Erythroblast (primary cell): ENCODE results near the gene COPZ1.

Source experiments
- GATA1 ChIP-seq: IDR thresholded peaks from 2 replicates; pipeline ENCODE4 v1.6.1; 2011; ENCODE audit warnings: low read depth, mild to moderate bottlenecking, control low read depth, low read length, moderate library complexity
- POLR2A ChIP-seq: IDR thresholded peaks from 2 replicates; pipeline ENCODE4 v1.6.1; 2011; ENCODE audit warnings: mild to moderate bottlenecking, low read length

DNA sequence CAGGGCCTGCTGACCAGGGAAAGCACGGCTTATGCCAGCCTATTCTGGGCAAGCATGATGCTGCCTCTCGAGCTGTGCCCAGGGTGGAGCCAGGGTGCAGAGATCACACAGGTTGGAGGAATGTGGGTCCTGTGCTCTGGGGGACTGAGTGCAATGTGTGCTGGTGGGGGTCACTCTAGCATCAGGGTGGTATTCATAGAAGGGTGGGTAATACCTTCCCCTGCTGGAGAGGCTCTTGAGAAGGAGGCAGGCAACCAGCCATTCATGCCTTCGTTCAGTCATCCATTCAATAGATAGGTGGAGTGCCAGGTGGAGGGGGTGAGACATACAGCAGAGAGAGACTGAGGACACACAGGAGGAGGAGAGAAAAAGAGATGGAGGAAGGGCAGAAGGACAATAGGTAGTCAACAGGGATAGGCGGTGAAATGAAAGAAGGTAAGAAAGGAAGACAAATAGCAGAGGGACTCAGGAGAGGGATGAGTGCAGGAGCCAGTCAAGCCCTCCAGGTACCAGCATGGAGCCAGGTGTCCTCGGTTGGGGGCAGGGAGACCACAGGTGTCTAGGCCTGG is 64.8 kb downstream of the COPZ1 start:
- TF ChIP-seq POLR2A (no peak), GATA1 (no peak)
